Activated CD4-positive, alpha-beta T cell treated with anti-CD3 and anti-CD28 coated beads for 1 hour (primary cell): Measurements from ENCODE around the gene NREP.
"Not testable (repeated sequence)": the region's sequence is repeated elsewhere in the genome, so short reads cannot be mapped to it uniquely, and the experiment has no call there.

ENCODE experiments used
- DNase-seq: peaks from one replicate; pipeline ENCODE4 v3.0.0-alpha.2; 2020

Gene NREP

GRCh38 chr5:111735583-111736270 is 21.3 kb downstream of the NREP start:
- DNase-seq: no peak

- DNase-seq: no peak
These were observed 22.4 kb downstream of the NREP start for GRCh38 chr5:111734597-111734996.

- no peak for DNase-seq
These were observed 23.0 kb downstream of the NREP start for GRCh38 chr5:111734013-111734412.

- DNase-seq: no peak
These were observed 23.4 kb downstream of the NREP start for GRCh38 chr5:111733571-111733970.

- no peak for DNase-seq
These were observed 25.4 kb downstream of the NREP start for GRCh38 chr5:111731638-111732037.

- DNase-seq: no peak
These were observed 26.2 kb downstream of the NREP start for GRCh38 chr5:111730659-111731382.

GRCh38 chr5:111728941-111729340 is 28.1 kb downstream of the NREP start:
- no peak for DNase-seq

GRCh38 chr5:111726986-111727385 is 30.0 kb downstream of the NREP start:
- DNase-seq: no peak

- DNase-seq: no peak
These were observed 34.9 kb downstream of the NREP start for GRCh38 chr5:111722140-111722539.

GRCh38 chr5:111720333-111720890 is 36.6 kb downstream of the NREP start:
- DNase-seq: no peak

GRCh38 chr5:111719773-111720172 is 37.2 kb downstream of the NREP start:
- DNase-seq: no peak

GRCh38 chr5:111716789-111717188 is 40.2 kb downstream of the NREP start:
- DNase-seq: not testable (repeated sequence)

- DNase-seq: no peak
These were observed 49.3 kb downstream of the NREP start for GRCh38 chr5:111707630-111708164.

GRCh38 chr5:111706345-111706744 is 50.6 kb downstream of the NREP start:
- no peak for DNase-seq

- DNase-seq: no peak
These were observed 52.4 kb downstream of the NREP start for GRCh38 chr5:111704452-111705085.

- no peak for DNase-seq
These were observed 53.3 kb downstream of the NREP start for GRCh38 chr5:111703662-111704061.

GRCh38 chr5:111699976-111700375 is 57.0 kb downstream of the NREP start:
- DNase-seq: no peak

- DNase-seq: no peak
These were observed 57.7 kb downstream of the NREP start for GRCh38 chr5:111699324-111699723.

GRCh38 chr5:111697881-111698757 is 58.9 kb downstream of the NREP start:
- DNase-seq: no peak

- no peak for DNase-seq
These were observed 59.8 kb downstream of the NREP start for GRCh38 chr5:111697215-111697614.

GRCh38 chr5:111695991-111696390 is 61.0 kb downstream of the NREP start:
- no peak for DNase-seq

- no peak for DNase-seq
These were observed 62.9 kb downstream of the NREP start for GRCh38 chr5:111694133-111694532.
